ENCODE results near the gene GREB1L. TPM values are rescaled to one million over a fixed set of nuclear protein-coding genes. Genes with fewer than 3 reads are reported as not detected.

The GREB1L gene
- total and polyA plus RNA-seq, 2 experiments from 2014 or later, result 14.0 to 16.8 TPM

- Histone ChIP-seq H4K20me1 (ENCODE audit: insufficient read depth, poor library complexity, severe bottlenecking) (no peaks in the 10 kb centered on the region), H3K27ac (no peak overlapping the region), H3K36me3 (replicated peaks; ENCODE audit: insufficient read depth, low read depth) (no peaks in the 10 kb centered on the region), H3K9me2 (replicated peaks; ENCODE audit: insufficient read depth) (no peaks in the 10 kb centered on the region), H3K4me2 (no peak overlapping the region), H3K9me3 (ENCODE audit: low read depth) (no peaks in the 10 kb centered on the region), H3K4me3 (no peak overlapping the region), H3K27me3 (no peaks in the 10 kb centered on the region), H2AFZ (no peak overlapping the region), H3K4me1 (ENCODE audit: insufficient read depth) (peaks cover 9% of the 10 kb centered on the region), H3K79me2 (no peaks in the 10 kb centered on the region)
- TF ChIP-seq EZH2phosphoT487 (IDR thresholded peaks at IDR 0.05; ENCODE audit: low read depth, severe bottlenecking, unreplicated experiment), result no peak
- TF ChIP-seq EZH2 (IDR thresholded peaks at IDR 0.05; ENCODE audit: borderline replicate concordance), result no peak
- TF ChIP-seq CTCF (IDR thresholded peaks at IDR 0.05; ENCODE audit: poor library complexity), result no peak
- no peak for DNase-seq (ENCODE audit: low spot score)
- WGBS (ENCODE audit: low lambda C conversion rate, missing lambda C conversion rate), result 65% methylated on average over 2 of the region's 2 CpGs
These were observed 145.9 kb downstream of the GREB1L start for GRCh38 chr18:21387886-21388285.

- H3K27me3 ChIP-seq, result no peaks in the 10 kb centered on the region
- no peaks in the 10 kb centered on the region for H3K9me2 ChIP-seq (replicated peaks; ENCODE audit: insufficient read depth)
- no peaks in the 10 kb centered on the region for H3K79me2 ChIP-seq
- WGBS (ENCODE audit: low lambda C conversion rate, missing lambda C conversion rate), result 96% methylated on average over 2 of the region's 2 CpGs
- DNase-seq (ENCODE audit: low spot score), result no peak
- H3K36me3 ChIP-seq (replicated peaks; ENCODE audit: insufficient read depth, low read depth), result no peaks in the 10 kb centered on the region
- H2AFZ ChIP-seq, result no peak overlapping the region
- TF ChIP-seq CTCF (IDR thresholded peaks at IDR 0.05; ENCODE audit: poor library complexity) (no peak), EZH2phosphoT487 (IDR thresholded peaks at IDR 0.05; ENCODE audit: low read depth, severe bottlenecking, unreplicated experiment) (no peak), EZH2 (IDR thresholded peaks at IDR 0.05; ENCODE audit: borderline replicate concordance) (no peak)
- no peak overlapping the region for H3K27ac ChIP-seq
- no peaks in the 10 kb centered on the region for H4K20me1 ChIP-seq (ENCODE audit: insufficient read depth, poor library complexity, severe bottlenecking)
- peaks cover 9% of the 10 kb centered on the region for H3K4me1 ChIP-seq (ENCODE audit: insufficient read depth)
- no peaks in the 10 kb centered on the region for H3K9me3 ChIP-seq (ENCODE audit: low read depth)
- H3K4me3 ChIP-seq, result no peak overlapping the region
- H3K4me2 ChIP-seq, result no peak overlapping the region
These were observed 147.3 kb downstream of the GREB1L start for GRCh38 chr18:21389283-21389682.

- no peak for DNase-seq (ENCODE audit: low spot score)
- Histone ChIP-seq H3K27me3 (no peaks in the 10 kb centered on the region), H3K4me1 (ENCODE audit: insufficient read depth) (peaks cover 9% of the 10 kb centered on the region), H3K4me2 (no peak overlapping the region), H3K27ac (no peak overlapping the region), H4K20me1 (ENCODE audit: insufficient read depth, poor library complexity, severe bottlenecking) (no peaks in the 10 kb centered on the region), H3K9me2 (replicated peaks; ENCODE audit: insufficient read depth) (no peaks in the 10 kb centered on the region), H3K79me2 (no peaks in the 10 kb centered on the region), H3K36me3 (replicated peaks; ENCODE audit: insufficient read depth, low read depth) (no peaks in the 10 kb centered on the region), H3K4me3 (no peak overlapping the region), H2AFZ (no peak overlapping the region), H3K9me3 (ENCODE audit: low read depth) (no peaks in the 10 kb centered on the region)
- TF ChIP-seq CTCF (IDR thresholded peaks at IDR 0.05; ENCODE audit: poor library complexity) (no peak), EZH2phosphoT487 (IDR thresholded peaks at IDR 0.05; ENCODE audit: low read depth, severe bottlenecking, unreplicated experiment) (no peak), EZH2 (IDR thresholded peaks at IDR 0.05; ENCODE audit: borderline replicate concordance) (no peak)
- WGBS (ENCODE audit: low lambda C conversion rate, missing lambda C conversion rate), result 88% methylated on average over 1 of the region's 1 CpG
These were observed 147.9 kb downstream of the GREB1L start for GRCh38 chr18:21389903-21390302.
